GM18511 (cell line): ENCODE data around the gene TMEM255B.
"Not testable (repeated sequence)": the region's sequence is repeated elsewhere in the genome, so short reads cannot be mapped to it uniquely, and the experiment has no call there.

Source experiments
- ATAC-seq: cut with Tn5 transposase; IDR thresholded peaks from one replicate; pipeline ENCODE4 v1.9.1; 2021; ENCODE audit warnings: mild to moderate bottlenecking, moderate library complexity; ENCODE audit not compliant: unreplicated experiment

Gene TMEM255B

DNA sequence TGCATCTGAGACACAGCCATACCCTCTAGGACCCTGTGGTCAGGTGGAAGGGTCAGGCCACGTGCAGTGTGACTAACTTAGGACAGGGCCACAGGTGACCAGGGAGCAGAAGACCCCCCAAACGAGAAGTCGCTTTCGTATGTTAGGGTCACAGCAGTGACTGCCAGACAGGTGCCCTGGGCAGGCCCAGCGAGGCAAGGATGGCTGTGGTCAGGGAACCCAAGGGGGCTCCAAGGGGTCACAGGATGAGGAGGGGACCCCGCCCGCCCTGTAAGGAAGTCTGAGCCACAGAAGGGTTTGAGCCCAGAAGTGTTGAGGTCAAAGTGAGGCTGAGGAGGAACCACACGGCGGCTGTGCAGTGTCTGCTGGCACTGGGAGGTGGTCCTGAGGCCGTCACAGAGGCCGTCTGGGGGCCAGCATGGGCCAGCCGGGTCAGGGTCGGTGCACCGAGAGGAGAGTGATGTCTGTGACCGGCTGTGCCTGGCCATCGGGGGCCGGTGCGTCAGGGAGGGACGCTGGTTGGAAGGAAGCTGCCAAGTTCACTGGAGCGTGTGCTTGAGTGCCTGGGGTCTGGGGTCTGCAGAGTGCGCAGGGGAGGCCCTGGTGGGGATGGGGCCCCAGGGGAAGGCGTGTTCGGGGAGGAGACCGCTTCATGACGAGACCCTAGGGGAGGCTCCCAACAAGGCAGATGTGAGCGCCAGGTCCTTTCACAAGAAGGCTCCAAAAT lies 24.8 kb upstream of the TMEM255B start:
- no peak for ATAC-seq

DNA sequence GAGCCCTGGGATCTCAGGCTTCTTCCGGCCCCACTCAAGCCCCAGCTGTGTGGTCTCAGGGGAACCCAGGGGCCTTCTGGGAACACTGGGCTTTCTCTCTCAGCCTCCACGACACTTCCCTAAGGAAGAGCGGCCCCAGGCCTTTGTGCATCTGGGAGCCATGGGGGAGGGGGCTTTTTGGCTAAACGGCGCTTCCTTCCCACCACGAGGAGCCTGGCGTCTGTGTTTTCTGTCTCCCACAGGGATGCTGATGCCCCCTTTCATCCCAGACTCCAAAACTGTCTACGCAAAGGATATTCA lies 24.2 kb upstream of the TMEM255B start:
- ATAC-seq: no peak

DNA sequence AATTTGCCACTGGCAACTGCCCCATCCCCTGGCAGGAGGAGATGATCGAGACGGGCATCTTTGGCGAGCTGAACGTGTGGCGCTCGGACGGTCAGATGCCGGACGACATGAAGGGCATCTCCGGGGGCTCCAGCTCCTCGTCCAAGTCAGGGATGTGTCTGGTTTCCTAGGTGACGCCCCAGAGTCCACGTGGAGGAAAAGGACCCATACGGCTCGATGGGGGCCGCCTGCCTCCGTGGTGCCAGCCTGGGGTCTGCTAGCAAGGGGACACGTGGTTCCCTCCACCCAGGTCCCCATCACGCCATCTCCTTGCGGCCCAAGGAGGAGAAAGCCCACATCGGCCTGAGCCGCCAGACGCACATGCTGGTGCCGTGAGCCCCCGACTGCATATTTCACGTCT lies 23.8 kb upstream of the TMEM255B start:
- ATAC-seq: no peak

DNA sequence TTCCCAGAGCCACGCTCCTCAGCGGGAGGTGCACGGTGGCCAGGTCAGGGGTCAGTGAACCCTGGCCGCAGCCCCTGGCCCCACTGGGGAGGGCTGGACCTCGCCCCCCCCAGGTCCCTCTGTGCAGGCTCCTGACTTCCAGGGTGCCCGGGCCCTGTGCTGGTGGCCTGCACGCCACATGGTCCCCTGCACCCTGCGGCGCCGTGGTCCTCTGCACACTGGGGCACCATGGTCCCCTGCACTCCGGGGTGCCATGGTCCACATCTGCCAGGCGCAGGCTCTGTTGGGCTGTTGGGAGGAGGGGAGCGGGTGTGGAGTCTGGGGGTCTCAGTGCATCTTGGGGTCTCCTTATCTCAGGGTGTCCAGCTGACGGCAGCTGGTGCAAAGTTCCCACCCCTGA lies 23.3 kb upstream of the TMEM255B start:
- ATAC-seq: no peak

DNA sequence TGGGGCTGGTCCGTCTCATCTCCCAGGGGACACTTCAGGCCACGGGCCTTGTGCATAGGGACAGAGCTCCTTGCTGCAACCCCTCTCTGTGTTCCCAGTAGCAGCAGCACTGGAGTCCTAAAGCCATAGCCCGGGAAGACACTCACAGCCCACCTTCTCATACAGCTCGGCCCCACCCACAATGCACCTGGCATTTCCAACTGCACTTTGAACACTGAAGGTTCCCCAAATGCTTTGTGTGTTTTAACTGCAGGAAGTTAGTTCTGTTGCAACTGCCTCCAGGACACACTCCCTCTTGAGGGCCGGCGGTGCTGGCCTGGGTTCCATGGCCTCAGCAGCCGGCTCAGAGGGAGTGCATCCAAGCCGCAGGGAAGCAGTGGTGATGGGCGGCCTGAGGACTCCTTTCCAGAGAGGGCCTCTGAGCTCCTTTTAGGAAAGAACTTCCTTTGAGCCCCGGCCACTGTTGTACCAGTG lies 22.7 kb upstream of the TMEM255B start:
- no peak for ATAC-seq

DNA sequence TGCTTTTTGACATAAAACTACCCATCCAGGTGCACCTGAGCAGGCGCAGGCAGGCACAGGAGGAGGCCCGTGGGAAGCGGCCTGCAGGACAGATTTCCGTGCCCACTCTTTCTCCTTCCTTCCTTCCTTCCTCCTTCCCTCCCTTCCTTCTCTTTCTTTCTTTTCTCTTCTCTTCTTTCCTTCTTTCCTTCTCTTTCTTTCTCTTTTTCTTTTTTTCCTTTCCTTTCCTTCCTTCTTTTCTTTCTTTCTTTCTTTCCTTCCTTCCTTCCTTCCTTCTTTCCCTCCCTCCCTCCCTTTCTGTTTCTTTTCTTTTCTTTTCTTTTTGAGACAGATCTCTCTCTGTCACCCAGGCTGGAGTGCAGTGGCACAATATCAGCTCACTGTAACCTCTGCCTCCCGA lies 21.2 kb upstream of the TMEM255B start:
- no peak for ATAC-seq

DNA sequence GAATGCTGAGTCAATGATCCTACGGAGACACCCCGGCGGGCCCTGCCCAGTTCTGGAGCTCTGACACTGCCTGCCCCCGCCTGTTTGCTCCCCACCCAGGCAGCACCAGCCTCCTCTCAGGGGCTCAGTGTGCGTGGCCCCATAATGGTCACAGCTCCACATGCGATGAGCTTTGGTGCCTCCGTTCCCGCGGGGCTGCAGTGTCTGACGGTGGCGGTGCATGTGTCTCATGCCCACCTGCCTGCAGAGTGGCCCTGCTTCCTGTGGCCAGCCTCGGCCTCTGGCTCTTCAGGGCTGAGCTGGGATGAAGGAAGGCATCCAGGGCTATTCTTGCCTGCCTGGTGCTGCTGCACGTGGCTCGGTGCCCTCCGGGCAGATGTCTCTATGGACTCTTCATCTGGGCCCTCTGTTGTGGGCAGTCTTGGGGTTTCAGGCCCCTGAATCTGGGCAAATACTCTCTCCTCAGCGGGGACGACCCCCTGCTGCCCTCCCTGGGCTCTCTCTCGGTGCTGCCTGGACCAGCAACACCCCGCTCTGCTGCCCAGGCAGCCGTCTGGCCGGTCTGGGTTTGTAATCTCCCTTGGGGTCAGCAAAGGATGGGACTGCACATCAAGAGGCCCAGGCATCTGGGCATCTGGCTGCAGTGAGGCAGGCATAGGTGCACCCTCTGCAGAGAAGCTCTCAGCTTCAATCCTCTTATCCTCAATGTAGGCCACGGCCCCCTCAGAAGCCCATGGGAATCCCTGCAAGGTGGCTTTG lies 19.3 kb upstream of the TMEM255B start:
- ATAC-seq: no peak

DNA sequence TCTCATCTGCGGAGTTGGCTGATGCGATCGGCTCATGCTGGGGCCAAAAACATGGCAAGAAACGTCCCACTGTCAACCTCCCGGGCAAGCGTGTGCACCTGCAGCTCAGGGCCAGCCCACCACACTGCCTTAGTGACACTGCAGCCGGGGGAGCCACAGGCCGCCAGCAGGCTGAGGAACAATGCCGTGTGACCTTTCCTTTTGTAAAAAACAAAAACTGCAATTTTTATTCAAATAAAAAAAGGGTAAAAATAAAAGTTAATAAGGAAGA lies 18.8 kb upstream of the TMEM255B start:
- no peak for ATAC-seq

DNA sequence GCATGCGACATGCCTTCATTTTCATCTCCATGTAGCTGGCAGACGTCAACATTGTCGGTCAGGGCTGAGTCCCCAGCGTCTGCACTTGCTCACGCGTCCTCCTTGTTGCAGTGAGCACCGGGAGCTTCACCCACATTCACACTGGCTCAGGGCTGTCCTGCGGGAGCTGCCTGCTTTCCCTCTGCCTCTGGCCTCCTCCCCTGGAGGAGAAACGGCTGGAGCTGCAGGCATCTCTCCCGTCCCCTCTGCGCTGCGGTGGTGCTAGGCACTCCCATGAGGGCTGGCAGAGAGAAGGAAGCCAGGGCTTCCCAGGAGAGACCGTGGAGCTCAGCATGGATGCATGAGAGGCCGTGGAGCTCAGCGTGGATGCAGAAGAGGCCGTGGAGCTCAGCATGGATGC lies 18.4 kb upstream of the TMEM255B start:
- ATAC-seq: no peak

DNA sequence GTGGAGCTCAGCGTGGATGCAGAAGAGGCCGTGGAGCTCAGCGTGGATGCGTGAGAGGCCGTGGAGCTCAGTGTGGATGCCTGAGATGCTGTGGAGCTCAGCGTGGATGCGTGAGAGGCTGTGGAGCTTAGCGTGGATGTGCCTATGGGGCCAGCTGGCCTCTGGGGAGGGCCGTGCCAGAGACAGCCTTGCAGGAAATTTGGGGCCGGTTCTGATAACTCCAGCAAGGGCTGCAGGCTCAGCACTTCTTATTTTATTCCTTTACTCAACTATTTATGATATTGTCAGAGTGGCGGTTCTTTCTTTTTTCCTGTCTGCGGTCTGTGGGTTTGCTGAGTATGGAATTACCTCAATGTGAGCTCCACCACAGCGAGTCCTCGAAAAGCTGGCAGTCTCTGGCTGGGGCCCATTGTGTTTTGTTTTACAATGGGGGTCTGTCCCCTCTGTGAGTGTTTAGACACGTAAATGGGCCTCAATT lies 17.8 kb upstream of the TMEM255B start:
- ATAC-seq: no peak

DNA sequence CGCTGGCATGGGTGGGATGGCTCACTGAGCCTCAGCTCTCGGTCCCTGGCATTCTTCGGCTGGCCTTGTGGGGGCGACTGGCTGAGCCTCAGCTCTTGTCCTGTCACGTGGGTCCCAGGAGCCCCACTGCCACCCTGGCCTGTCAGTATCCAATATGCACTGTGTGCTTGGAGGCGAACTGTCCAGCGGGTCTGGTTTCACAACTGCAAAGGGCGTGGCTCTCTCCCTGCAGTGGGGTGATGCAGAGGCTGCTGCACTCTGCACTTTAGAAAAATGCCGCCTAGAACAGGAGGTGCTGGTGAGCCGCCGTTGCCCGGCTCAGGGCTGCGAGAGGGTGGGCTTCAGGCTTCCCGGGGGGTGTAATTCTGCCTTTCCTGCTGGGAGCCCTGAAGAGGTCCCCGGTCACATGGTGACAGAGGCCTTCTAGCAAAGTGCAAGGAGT lies 17.0 kb upstream of the TMEM255B start:
- ATAC-seq: no peak

DNA sequence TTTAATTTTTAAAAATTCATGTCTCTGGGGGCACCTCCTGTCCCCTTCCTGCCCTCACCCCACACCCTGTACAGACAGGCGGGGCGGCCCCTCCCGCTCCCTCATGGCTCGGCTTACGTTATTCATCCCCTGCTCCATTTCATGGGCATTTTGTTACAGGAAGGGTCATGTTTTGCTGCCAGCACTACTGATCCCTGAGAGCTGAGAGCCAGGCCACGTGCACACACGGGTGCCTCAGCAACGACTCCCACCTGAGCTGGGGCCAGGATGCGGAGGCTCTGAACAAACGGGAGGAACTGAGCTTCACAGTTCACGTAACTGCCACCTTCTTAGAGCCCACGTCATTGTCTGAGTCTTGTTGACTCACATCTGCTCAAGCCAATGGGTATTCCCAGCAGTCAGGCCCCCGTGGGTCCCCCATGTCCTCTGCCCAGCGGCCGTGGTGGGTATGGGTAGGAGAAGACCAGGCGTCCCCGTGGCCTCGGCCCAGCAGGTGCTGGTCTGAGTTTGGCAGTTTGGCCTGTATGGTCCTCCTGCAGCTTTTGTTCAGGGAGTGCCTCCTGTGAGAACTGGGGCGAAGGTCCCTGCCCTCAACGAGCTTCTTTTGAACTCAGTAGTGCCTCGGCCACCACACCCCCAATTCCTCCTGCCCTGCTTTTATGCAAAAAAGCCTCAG lies 16.4 kb upstream of the TMEM255B start:
- ATAC-seq: no peak

DNA sequence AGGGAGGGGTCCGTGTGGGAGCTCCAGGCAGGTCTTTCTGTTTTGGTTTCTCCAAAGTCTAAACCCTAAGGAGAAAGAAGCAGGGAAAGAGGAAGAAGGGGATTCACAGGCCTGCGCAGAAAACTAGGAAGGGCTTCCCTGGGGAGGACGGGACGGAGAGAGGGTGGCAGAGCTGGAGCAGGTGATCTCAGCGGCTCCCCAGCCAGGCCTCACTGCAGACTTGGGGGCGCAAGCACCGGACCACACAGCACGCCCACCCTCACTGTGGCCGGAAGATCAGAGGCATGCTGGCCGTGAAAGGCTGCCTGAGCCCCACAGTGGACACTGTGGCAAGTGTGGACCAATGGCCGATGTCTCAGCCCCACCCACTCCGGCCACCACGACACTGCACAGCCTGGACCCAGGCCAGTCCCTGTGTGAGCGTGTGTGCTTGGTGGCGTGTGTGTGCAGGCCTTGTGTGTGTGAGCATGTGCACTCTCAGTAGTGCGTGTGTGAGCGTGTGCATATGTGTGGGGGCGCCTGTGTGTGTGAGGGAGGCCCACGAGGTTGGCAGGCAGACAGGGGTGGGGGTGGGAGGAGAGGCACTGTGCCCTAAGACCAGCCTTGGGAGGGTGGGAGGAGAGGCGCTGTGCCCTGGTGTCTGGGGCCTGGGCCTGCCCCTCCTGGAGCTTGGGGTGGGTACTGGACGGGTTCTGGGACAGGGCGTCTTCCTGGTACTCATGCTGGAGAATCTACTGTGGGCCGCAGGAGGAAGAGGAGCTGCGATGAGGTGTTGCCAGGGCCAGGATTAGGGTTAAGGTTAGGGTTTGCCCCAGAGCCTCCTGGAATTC lies 15.4 kb upstream of the TMEM255B start:
- no peak for ATAC-seq

DNA sequence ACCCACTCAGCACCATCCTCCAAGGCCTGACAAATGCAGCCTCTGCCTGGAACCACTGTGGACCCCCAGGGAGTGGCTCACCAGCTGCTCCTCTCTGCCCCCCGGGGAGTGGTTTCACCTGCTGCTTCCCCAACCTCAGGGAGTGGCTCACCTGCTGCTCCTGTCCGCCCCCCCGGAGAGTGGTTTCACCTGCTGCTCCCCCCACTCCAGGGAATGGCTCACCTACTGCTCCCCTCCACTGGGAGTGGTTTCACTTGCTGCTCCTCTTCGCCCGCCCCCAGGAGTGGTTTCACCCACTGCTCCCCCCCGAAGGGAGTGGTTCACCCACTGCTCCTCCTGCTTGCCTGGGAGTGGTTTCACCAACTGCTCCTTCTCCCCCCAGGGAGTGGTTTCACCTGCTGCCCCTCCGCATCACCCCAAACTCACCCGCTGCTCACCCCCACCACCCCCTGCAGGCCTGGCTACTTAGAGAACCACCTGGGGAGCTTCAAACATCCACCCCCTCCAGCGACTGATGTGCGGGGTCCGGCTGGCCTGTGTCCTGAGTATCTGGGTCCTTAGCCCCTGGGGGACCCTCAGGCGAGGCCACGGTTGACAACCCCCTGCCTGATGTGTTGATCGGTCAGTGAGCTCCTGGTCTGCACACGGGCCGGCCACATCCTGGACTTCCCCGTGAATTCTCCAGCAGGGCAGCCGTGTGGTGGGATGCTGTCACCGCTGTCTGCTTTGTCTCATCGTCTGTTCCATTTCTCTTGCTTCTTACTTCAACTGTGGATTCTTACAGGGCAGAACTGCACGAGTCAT lies 14.6 kb upstream of the TMEM255B start:
- ATAC-seq: no peak

DNA sequence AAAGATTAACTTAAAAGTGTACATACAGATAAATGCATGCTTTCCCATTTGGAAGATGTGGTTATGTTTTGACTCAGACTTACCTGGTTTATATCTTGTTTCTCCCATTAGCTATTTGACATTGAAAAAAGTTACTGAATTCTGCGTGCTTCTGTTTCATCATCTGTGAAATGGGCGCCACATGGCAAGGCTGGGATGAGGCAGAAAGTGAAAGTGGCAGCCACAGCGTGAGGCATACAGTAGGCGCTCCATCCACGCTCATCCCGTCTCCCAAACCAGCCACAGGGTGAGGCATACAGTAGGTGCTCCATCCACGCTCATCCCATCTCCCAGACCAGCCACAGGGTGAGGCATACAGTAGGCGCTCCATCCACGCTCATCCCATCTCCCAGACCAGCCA lies 14.0 kb upstream of the TMEM255B start:
- ATAC-seq: no peak

DNA sequence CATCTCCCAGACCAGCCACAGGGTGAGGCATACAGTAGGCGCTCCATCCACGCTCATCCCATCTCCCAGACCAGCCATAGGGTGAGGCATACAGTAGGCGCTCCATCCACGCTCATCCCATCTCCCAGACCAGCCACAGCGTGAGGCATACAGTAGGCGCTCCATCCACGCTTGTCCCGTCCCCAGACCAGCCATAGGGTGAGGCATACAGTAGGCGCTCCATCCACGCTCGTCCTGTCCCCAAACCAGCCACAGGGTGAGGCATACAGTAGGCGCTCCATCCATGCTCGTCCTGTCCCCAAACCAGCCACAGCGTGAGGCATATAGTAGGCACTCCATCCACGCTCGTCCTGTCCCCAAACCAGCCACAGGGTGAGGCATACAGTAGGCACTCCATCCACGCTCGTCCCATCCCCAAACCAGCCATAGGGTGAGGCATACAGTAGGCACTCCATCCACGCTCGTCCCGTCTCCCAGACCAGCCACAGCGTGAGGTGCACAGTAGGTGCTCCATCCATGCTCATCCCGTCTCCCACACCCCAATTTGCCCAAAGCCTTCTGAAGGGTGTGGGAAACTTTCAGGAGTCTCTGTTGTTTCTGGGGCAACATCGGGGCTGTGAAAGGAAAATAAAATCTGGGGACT lies 13.4 kb upstream of the TMEM255B start:
- not testable (repeated sequence) for ATAC-seq

DNA sequence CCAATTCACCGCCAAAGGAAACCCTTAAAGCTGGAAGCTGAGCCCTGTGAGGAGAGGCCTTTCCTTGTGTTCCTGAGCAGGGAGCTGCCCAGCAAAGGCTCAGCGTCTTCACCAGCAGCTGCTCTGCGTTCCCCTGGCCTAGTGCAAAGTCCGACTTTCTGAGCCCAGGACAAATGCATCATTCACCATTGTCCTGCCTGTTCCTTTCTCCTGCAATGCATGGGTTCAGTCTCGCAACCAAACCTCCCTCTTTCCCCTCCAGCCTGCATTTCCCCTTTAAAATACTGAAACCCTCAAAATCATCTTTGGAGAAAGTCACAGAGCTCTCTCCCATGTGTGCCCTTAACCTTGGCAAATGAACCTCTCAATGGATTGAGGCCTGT lies 12.9 kb upstream of the TMEM255B start:
- ATAC-seq: no peak

DNA sequence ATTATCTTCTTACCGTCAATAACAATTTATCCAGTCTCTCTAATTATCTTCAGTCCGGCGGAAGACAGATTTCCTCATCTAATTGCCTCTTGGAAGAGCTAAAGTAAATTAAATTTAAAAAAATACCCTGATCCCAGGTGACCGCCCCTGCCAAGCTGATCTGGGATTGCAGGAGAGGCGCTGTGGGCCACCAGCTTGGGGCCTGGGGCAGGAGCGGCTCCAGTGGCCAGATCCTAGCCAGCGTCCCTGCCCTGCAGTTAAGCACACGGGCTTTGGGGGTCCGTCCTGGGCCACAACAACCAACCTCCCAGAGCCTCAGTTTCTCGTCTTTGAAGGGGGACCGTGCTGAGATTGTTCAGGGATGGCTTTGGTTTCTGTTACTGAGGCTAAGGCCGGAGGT lies 12.4 kb upstream of the TMEM255B start:
- no peak for ATAC-seq

DNA sequence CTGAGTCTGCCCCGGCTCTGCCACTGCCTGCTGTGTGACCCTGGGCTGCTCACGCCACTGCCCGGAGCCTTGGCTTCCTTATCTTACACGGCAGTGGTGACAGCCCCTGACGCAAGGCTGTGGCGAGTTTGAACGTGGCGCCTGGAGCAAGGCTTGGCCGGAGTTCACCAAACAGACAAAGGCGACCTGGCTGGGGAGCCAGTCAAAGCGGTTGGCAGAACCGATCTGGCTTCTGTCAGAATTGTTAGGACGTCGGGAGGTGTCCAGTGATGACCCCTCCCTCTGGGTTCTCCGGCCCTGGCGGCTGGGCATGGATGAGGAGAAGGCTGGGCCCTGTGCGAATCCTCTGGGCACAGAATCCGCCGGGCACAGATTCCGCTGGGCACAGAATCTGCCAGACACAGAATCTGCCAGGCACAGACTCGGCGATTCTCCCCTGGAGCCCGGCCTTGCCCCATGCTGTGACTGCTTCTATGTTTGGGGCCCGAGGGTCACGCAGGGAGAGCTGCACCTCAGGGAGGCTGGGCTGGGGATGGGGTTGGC lies 11.7 kb upstream of the TMEM255B start:
- no peak for ATAC-seq
